GM12873 (cell line): ENCODE data around the gene IGIP.

Source experiments
- CTCF ChIP-seq: IDR thresholded peaks from 2 replicates; pipeline ENCODE4 v1.5.1; 2012; ENCODE audit warnings: low read depth, mild to moderate bottlenecking, moderate library complexity, low read length, control low read depth; ENCODE audit not compliant: insufficient read depth; ENCODE audit errors: missing control alignments

IGIP gene

GRCh38 chr5:140133514-140134167 is 7.9 kb downstream of the IGIP start:
- TF ChIP-seq CTCF = no peak

GRCh38 chr5:140134277-140134935 is 8.7 kb downstream of the IGIP start:
- TF ChIP-seq CTCF = no peak

GRCh38 chr5:140135127-140135526 is 9.4 kb downstream of the IGIP start:
- no peak for TF ChIP-seq CTCF

GRCh38 chr5:140136624-140137023 is 10.9 kb downstream of the IGIP start:
- no peak for TF ChIP-seq CTCF

GRCh38 chr5:140140435-140140834 is 14.7 kb downstream of the IGIP start:
- TF ChIP-seq CTCF = no peak

GRCh38 chr5:140141241-140141640 is 15.5 kb downstream of the IGIP start:
- no peak for TF ChIP-seq CTCF

- TF ChIP-seq CTCF = no peak
These were observed 16.5 kb downstream of the IGIP start for GRCh38 chr5:140142246-140142645.
